SW480 (cell line): Measurements from ENCODE around the gene HLTF.

Experiments
- DNase-seq: peaks from one replicate; pipeline ENCODE4 v3.0.0-alpha.2; 2016; ENCODE audit warnings: low spot score

Gene HLTF

DNA sequence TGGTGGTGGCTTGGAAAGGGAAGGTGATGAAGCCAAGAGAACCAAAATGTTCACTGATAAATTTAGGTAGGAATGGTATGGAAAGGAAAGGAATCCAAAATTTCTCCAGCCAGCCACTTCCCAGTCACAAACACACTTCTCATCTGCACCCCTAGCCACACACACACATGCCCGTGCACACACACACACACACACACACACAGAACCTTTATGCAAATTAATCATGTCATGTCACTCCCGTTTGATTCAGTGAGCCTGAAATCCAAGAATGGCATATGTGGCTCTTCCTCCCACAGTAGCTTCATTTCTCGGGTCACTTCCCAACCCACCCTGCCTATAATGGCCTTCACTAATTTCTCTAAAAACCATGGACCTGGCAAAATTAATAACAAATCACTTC, 3.1 kb upstream of the HLTF start:
- no peak for DNase-seq

DNA sequence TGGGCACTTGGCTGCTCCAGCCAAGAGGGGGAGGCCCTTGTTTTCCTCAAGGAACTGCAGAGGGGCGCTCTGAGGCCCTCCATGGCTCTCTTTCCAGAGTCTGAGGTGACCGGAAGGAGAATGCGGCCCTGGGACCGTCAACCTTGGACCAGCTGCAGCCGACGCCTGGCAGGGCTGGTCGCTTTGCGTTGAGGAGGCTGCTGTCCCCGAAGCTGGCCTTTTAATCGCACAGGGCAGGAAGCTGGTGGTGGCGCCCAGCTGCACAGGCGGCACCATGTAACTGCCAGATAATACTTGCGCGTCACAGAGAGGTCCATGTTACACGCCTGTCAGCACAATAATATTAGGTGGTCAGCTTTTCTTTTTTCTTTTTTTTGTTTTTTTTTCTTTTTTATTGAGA, 875 bp upstream of the HLTF start:
- DNase-seq: no peak

DNA sequence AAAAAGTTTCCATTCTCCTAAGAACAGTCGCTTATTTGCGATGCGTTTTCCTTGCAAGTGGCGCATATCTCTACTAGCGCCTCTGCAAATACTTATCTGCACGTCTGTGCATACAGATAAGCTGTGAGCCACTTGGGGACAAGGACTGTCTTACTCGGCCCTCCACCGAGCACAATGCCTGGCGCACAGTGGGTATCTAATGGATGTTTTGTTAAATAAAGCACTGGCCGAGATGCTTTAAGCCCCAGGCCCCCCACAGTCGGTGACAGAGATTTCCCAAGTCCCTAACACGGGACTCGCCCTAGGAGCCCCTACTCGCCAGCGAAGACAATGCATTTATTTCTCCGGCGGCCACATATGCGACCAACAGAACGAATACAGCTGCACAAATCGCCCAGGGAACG, 503 bp downstream of the HLTF start:
- no peak for DNase-seq

DNA sequence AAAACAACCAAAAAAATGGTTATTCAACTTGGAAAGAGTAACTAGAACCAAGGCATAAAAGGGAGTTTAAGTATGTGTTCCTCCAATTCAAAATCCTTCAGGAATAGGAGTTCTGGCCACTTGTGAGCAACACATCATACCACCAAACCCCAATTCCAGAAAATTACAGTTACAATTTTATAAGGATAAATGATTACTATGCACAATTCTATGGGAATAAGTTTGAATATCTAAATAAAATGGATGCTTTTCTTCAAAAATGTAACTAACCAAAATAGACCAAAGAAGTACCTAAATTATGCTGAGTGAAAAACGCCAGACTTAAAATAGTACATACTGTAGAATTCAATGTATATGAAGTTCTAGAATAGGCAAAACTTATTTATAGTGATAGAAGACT, 4.6 kb downstream of the HLTF start:
- no peak for DNase-seq

DNA sequence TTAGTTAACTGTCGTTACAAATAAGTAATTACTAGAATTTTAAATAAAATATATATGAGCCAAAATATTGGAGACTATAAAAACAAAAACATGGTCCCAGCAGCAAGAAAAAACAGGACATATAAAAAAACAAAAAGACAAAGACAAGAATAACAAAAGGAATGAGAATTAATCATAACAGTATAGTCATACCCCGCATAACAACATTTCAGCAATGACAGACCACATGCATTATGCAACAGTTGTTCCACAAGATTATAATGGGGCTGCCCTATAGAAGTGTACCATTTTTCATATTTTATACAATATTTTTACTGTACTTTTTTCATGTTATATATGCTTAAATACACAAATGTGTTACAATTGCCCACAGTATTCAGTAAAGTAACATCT, 5.6 kb downstream of the HLTF start:
- DNase-seq: no peak

DNA sequence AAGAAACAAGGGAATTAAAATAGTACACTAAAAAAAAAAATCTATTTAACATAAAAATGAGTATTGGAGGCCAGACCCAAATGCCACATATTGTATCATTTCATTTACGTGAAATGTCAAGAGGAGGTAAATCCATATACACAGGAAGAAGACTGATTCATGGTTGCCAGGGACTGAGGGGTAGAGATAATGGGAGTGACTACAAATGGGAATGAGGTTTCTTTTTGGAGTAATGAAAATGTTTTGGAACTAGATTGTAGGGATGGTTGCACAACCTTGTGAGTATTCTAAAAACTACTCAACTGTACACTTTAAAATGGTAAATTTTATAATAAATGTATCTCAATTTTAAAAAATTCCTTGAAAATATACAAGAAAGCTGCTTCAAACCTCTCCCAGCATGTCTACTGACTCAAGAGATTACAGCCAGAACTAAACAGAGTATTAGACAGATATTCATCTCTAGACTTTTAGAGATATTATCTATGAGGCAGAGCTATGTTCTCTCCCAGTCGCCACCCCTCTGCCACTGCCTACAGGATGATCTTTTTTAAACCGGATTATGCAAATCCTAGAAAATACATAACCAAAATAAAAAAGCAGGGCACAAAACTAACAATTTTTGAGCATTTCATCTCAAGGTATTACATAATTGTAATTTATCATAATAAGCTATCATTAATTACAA, 6.2 kb downstream of the HLTF start:
- no peak for DNase-seq

DNA sequence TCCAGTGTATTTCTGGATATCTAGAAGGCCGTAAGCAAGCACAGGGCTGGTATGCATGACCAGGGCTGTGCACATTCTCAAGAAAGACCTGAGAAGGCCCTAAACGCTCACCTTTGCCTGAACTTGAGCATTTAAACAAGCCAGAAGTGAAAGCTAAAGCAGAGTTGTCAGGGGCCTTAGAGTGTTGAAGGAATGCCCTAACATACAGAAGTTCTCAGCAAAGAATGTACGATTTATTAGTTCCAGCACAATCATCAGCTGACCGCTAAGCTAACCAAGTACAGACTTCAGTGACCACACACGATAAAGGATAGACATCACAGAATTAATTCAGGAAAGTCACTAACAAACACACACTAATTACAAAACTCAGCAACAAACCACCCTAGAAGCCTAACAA, 8.7 kb downstream of the HLTF start:
- DNase-seq: no peak

DNA sequence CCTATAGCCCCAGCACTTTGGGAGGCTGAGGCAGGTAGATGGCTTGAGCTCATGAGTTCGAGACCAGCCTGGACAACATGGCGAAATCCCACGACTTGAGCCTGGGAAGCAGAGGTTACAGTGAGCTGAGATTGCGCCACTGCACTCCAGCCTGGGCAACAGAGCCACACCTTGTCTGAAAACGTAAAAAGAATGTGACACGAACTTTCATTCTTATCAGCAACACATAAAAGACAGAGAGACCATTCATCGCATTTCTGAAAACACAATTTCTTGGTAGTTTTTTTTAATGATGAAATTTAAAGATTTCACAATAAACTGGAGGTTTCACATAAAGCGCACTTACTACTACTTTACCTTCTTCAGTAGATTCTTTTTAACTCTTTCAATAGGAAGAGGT, 18.4 kb downstream of the HLTF start:
- no peak for DNase-seq

DNA sequence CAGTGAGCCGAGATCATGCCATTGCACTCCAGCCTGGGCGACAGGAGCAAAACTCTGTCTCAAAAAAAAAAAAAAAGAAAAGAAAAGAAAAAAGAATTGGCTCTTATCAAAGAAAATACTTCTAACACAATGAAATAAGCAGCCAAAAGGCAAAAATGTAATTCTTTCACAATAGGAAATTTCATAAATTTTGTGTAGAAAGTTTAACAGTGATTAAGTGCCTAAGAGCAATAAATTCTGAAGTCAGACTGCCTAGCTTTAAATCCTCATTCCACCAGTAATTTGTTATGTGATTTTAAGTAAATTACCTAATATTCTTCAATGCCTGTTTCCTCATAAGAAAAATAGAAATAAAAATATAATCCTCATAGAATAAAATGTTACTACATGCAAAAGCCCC, 24.6 kb downstream of the HLTF start:
- no peak for DNase-seq

DNA sequence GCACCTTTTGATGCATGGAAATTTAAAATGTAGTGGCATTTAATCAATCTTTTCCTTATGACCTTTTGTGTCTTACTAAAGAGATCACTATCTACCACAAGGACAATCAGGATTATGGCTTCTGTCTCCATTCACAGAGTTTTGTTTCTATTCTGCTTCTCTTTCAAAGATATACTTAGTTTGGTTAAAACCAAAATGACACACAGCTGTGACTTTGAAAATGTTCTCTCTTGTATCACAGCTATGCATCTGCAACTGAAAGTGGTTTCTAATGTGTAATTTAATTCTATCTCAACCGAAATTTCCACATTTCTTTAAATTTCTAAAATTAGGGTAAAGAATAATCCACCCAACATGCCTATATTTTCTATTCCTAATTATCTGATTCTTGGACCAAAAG, 27.7 kb downstream of the HLTF start:
- DNase-seq: no peak

DNA sequence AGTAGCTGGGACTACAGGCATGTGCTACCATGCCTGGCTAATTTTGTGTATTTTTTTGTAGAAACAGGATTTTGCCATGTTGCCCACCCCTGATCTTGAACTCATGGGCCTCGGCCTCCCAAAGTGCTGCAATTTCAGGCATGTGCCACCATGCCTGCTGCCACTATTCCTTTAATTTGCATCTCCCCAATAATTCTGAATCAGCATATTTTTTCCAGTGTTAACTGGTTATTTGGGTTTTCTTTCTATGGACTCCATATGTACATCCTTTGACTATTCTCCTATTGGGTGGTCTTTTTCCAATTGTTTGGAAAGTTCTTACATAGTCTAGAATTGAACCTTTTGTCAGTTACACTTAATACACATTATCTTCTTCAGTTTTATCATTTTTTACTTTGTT, 28.1 kb downstream of the HLTF start:
- DNase-seq: no peak

DNA sequence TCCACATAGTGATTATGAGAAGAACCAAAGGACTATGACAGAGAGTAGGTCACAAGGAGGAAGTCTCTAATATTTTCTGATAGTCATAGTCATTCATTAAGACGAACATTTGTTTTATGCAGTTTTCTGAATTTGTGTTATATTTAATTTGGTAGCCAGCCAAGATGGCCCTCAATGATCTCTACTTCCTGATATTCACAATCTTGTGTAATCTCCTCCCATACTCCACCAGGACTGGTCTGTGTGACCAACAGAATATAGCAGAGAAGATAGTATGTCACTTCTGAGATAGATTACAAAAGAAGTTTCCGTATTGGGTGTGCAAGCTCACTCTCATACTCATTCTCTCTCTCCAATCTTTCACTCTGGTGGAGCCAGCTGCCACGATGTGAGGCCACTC, 30.8 kb downstream of the HLTF start:
- DNase-seq: no peak

DNA sequence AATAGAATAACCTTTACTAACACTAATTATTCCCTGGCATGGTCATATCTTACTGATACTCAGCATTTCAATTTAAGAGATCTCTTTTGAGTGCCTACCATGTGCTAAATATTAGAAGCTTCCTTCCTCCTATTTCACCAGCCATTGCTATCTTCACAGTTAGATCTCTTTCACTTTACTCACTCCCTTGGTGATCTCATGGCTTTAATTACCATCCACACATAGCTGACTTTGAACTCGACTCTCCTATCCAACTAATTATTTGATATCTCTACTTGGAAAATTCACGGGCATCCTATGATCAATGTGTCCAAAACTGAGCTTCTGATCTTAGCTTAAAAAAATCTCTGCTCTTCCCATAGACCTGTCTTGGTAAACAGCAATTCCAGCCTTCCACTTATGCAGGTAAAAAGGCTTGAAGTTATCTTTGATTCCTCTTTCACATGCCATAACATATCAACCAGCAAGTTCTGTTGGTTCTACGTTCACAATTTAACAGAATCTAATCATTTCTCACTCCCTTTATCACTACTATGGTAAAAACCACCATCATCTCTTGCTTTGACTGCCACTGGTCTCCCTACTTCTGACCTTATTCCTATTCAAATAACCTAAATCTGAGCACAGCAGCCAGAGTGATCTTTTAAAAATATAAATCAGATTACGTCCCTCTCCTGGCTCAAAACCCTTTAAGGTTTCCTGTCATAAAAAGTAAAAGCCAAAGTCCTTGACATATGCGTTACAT, 41.8 kb downstream of the HLTF start:
- DNase-seq: no peak

DNA sequence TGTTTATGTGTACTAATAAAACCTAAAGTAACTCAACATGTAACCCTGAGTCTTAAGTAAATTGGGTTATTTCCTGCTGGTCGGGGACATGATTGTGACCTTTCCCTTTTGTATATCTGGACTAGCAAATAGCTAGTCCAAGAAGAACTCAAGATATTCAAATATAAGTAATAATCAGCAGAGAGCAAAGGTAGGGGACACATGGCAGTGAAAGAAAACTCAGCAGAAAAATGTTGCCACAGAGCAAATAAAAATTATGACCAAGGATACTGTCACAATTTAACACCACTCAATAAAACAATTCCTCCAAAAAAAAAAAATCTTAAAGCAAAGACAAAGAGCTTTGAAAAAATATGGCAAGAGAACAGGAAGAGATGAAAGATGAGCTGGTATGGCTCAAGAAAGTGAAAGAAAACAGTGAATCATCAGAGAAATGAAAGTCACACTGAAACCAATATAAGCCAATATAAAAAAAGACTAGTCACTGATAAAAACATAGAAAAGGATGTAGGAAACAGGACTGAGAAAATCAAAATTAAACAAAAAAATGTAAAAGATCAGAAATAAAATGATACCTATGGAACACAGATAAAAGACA, 43.4 kb downstream of the HLTF start:
- DNase-seq: no peak

DNA sequence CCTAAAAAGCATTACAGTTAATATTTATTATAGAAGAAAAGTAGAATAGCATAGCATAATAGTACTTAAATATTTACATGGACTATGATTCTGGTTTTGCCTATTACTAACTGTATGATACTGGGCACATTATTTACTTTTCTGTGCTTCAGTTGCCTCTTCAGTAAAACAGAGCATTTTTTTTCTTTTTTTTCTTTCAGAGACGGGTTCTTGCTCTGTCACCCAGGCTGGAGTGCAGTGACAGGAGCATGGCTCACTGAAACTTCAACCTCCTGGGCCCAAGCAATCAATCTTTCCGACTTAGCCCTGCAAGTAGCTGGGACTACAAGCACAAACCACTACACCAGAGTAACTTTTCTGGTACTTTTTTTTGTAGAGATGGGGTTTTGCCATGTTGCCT, 48.0 kb downstream of the HLTF start:
- DNase-seq: no peak

DNA sequence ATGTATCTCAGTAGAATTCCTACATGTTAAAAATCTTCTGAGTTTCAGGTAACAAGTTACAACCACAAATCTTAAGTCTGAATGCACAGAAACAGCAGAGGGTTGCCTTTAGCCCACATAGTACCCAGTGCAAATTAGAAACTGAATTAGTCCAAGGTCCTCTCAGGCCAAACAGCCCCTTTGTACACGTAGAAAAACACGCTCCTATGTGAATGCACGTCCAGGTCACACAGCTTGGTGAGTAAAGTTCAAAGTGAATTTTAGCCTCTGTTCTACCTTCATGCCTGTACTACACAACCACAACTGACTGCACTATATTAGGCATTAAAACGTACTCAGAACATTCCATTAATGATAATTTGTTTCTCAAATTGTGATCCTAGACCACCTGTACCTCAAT, 48.6 kb downstream of the HLTF start:
- no peak for DNase-seq

DNA sequence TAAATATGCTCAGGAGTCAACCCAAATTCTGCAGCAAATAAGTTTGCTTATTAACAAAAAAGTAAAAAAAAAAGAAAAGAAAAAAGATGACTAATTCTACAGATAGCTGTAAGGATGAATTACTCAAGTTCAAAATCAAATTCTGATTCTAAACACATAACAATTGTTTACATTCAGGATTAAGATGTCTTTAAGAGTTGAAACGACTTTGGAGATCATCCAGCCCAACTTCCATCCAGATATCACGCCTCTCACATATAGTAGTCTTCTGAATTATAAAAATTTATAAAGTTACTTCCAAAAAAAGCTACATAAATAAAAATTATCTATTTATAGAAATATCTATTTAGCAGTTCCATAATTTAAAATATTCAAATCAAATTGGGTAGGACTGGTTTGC, 55.2 kb downstream of the HLTF start:
- DNase-seq: no peak

DNA sequence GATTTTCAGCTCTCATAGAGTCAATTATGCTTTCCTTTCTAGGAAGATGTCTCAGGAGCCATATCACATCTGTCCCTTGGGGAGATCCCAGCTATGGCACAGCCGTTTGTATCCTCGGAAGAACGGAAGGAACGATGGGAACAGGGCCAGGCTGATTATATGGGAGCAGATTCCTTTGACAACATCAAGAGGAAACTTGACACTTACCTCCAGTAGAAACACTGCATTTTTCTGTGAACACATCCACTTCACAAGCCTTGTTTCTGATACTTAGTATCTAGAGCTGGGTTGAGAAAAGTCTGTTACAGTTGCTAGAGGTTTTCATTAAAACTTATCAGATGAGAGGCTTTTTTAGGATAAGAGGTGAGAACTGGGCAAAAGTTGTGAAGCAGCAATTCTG, 59.6 kb downstream of the HLTF start:
- DNase-seq: no peak

DNA sequence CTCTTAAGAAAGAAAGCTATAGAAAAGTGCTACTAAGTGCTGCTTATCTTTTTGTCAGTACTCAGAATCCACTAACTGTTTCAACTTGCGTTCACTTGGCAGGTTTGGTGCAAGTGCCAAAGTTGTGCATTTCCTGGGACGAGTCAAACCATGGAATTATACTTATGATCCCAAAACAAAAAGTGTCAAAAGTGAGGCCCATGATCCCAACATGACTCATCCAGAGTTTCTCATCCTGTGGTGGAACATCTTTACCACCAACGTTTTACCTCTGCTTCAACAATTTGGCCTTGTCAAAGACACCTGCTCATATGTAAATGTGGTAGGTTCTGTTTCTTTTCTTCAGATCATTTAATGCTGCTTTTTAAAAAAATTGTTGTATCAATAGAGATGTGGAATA, 62.4 kb downstream of the HLTF start:
- no peak for DNase-seq

DNA sequence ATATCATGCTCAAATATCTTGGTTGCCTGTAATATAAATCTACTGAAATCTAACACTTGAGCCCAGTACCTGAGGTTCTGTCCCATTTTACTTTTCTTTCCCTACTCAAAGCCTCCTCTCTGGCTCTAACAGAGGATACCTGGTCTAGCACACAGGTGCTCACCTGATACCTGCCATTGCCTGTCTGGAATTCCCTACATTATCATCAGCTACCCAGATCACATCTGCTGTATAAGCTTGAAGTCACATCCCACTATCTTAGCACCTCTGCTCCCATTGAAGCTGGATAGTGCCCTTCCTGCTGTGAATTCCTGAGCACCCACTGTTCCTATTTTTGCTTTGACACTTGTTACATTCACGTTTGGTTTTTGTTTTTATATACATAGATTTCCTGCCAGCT, 64.5 kb downstream of the HLTF start:
- DNase-seq: no peak

DNA sequence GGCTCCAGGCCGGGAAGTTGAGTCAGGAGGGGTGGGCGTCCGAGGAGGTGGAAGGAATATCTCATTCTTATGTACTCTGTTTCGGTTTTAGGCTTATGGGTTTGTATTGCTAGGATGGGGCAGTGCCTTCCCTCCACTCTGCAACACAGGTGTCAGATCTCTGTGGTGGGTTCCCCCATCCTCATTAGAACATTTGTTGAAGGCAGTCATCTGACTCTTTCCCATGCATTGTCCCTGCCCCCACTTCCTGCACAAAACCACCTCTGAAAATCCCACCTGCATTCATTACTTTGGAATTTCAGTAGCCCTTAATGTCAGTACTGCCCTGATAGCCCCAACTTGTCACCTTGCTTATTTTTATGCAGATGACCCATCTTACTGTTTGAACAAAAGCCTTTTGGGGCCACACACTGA, 65.5 kb downstream of the HLTF start:
- DNase-seq: no peak

DNA sequence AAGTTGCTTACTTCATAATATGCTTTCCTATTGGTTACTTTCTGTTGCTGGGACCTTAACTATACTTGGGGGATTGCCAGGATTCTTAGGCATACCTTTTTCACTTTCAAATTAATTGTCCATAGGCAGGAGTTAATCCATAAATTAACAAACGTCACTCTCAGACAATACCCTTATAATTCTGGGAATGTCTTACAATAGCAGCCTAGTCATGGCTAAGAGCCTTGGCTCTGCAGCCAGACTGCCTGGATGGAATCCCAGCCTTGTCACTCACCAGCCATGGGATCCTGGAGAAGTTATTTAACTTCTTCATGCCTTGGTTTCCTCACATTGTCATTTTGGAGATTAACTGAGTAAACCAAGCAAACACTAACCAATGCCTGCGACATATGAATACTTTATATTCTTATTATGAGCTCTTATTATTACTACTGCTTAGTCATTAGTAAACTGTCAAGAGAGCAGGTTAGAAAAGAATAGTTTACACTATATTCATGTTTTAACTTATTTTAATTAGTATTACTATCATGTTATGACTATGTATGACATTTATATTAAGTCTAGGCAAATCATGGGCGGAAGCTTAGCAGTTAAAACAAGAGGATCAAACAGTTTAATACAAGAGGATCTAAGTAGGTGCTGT, 66.0 kb downstream of the HLTF start:
- DNase-seq: no peak

DNA sequence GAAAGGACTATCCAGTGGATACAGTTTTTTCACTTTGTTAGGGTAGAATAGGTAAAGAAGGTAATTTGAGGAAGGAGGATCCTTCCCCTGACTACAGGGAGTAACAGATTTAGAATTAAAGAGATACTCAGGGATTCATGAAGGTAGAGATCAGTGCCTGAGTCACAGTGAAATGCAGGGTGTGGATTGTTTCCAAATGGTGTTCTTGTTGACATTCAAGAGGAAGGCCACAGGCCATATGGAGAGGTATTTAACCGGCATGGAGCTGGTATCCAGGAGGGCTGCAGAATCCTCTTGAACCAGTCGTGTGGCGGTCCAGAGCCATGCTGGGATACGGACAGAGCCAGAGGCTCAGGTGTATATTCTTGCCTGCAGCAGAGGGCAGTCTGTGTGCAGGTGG, 66.8 kb downstream of the HLTF start:
- no peak for DNase-seq
